Large intestine (tissue), 3 donors: ENCODE data around the gene CPA4. TPM values are rescaled to one million over a fixed set of nuclear protein-coding genes. Genes with fewer than 3 reads are reported as not detected.

Source experiments
- DNase-seq, 2 donors: peaks; one replicate each; pipeline versions ENCODE4 v3.0.0 to v3.0.0-alpha.2; 2013
- H3K27ac ChIP-seq: one replicate; pipeline ENCODE4 v1.5.1; 2013; ENCODE audit warnings: low read length
- H3K27me3 ChIP-seq: 2 replicates; pipeline ENCODE4 v1.6.1; 2013; ENCODE audit warnings: low read length; ENCODE audit not compliant: control insufficient read depth, insufficient read depth
- H3K36me3 ChIP-seq: 2 replicates; pipeline ENCODE4 v1.6.1; 2013; ENCODE audit warnings: low read length; ENCODE audit not compliant: control insufficient read depth, insufficient read depth
- H3K4me1 ChIP-seq: one replicate; pipeline ENCODE4 v1.6.1; 2013; ENCODE audit warnings: low read length; ENCODE audit not compliant: control insufficient read depth, insufficient read depth
- H3K4me3 ChIP-seq: one replicate; pipeline ENCODE4 v1.5.1; 2013; ENCODE audit warnings: low read length
- H3K9me3 ChIP-seq: one replicate; pipeline ENCODE4 v1.6.1; 2013; ENCODE audit warnings: mild to moderate bottlenecking, low read depth, low read length, moderate library complexity; ENCODE audit not compliant: control insufficient read depth
- WGBS: methylation state at CpG from one replicate; pipeline ENCODE4 v1.1.5; 2013; ENCODE audit warnings: low lambda C conversion rate; ENCODE audit not compliant: insufficient coverage; 5-methylcytosine and 5-hydroxymethylcytosine counted together
- polyA plus RNA-seq: library from polyadenylated mRNA; unstranded; fragments of 120-200 nt; gene quantifications from one replicate; pipeline ENCODE4 v1.2.1, GENCODE V29; 2013

Gene CPA4
- polyA plus RNA-seq, 1 donor, result 7.9 TPM

DNA sequence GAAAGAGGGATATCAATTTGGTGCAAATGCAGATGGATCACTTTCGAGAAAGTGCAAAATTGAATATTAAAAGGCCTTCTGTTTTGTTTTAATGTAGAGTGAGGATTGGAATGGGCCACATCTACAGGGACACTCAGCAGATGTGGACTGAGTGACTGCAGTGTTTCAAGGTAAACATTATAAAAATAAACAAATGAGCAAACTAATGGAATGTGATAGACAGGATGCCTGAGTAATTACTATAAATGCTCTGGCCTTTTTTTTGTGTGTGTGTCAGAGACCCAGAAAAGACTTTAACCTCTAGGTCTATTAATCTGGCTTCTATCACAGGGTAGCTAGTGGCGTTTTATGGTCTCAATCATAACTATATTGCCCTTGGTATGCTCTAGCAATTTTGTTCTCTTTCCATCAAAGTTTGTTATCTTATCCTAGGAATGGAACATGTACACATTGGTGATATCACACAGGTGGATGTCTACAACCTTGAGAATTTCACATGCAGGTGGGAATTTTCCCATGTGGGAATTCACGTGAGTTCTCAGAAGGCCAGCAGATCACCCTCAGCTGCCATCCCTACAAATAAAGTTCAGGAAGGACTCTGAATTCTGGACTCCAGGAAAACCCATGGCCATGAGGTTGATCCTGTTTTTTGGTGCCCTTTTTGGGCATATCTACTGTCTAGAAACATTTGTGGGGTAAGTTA, 26.6 kb upstream of the CPA4 start, which contains the start of gene CPA2:
CPA2 (plus strand) TSS at position 606 of the 703 bp plus-strand sequence; CDS start at position 625, 19 bp downstream.
- no CpG with 5 or more reads among the region's 3 CpGs for WGBS
- peak within 1 kb of the TSS; percentile 27 for H3K27ac ChIP-seq
- H3K27me3 ChIP-seq, result no peaks in the 10 kb centered on the region
- peak; percentile 45 to 80 for DNase-seq
- no peaks in the 10 kb centered on the region for H3K36me3 ChIP-seq
- H3K4me1 ChIP-seq, result peaks cover 8% of the 10 kb centered on the region
- no peak within 1 kb of the TSS for H3K4me3 ChIP-seq
- H3K9me3 ChIP-seq, result no peaks in the 10 kb centered on the region

DNA sequence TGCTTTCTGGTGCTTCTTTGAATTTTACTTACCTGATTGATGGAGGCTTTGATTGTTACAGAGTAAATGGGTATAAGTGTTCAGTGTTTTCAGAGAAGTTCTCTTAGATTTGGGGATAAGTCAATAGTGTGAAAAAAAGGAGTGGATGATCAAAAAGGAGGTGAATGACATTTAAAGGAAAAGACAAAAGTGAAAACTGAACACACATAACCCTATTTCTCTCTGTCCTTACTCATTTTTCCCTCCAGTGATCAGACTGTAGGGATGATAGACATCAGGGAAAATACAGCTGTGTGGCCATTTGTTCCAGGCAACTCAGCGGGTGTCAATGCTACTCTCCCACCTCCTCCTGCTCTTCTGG, 26.0 kb upstream of the CPA4 start:
- WGBS, result no CpG with 5 or more reads among the region's 1 CpG
- peak overlapping the region; percentile 27 for H3K27ac ChIP-seq

GRCh38 chr7:130268463-130269317, 24.3 kb upstream of the CPA4 start:
- no peak for DNase-seq
- no peaks in the 10 kb centered on the region for H3K9me3 ChIP-seq
- WGBS, result 60% methylated on average over 2 of the region's 6 CpGs
- no peaks in the 10 kb centered on the region for H3K27me3 ChIP-seq
- H3K4me1 ChIP-seq, result peaks cover 22% of the 10 kb centered on the region
- no peak overlapping the region for H3K27ac ChIP-seq
- no peak overlapping the region for H3K4me3 ChIP-seq
- no peaks in the 10 kb centered on the region for H3K36me3 ChIP-seq

More for the DNA sequence above, 26.0 kb upstream of the CPA4 start:
- Histone ChIP-seq H3K27me3 (no peaks in the 10 kb centered on the region), H3K4me1 (peaks cover 10% of the 10 kb centered on the region), H3K9me3 (no peaks in the 10 kb centered on the region), H3K4me3 (no peak overlapping the region), H3K36me3 (no peaks in the 10 kb centered on the region)
- no peak for DNase-seq

DNA sequence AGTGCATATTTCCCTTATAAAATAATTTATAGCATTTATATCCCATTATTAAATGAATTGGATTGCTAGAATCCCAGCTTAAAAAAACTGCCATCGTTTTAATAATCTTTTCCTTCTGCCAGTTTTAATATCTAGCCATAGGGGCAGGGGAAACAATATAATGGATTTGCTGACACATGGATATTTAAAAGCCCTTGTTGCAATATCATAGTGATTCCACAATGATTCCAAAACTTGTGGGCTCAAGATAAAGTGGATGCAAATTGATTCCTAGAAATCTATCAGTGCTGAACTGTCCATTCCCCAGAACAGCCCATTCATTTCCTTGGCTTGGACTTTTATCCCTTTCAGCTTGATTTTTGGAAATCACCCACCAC, 23.7 kb upstream of the CPA4 start:
- Histone ChIP-seq H3K4me3 (no peak overlapping the region), H3K27ac (no peak overlapping the region), H3K36me3 (no peaks in the 10 kb centered on the region), H3K27me3 (no peaks in the 10 kb centered on the region), H3K4me1 (peaks cover 24% of the 10 kb centered on the region), H3K9me3 (no peaks in the 10 kb centered on the region)
- DNase-seq, result no peak
- WGBS, result no CpG with 5 or more reads among the region's 1 CpG

DNA sequence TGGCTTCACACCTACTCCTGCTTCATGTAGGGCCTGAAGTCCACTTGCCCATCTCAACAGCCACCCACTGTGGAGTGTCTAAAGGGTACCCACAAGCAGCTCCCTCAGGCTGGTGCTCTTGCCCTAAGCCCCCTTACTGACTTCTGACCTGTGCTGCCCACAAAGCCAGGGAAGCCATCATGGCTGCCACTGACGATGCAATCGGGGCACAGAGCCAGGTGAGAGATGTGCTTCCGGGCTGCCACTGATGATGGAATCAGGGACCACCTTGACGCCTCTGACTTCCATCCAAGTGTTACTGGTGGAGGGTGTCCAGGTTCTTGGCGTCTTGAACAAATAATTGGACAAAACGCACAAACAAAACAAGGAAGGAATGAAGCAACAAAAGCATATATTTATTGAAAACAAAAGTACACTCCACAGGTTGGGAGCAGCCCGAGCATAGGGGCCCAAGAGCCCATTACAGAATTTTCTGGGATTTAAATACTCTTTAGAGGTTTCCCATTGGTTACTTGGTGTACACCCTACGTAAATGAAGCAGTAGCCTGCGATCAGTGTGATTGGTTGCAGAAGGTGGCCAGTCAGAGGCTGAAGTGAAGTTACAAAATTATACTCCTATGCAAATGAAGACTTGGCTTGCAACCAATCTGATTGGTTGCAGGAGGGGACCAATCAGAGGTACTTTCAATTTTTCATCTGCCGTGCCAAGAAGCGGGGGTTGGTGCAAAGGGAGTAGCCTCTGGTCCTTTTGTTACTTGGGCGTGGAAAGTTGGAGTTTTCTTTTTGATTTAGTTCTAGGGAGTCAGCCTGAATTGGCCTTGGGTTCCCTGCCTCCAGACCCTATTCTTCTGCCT, 21.8 kb upstream of the CPA4 start:
- no CpG with 5 or more reads among the region's 12 CpGs for WGBS
- Histone ChIP-seq H3K4me1 (peaks cover 22% of the 10 kb centered on the region), H3K9me3 (no peaks in the 10 kb centered on the region), H3K27ac (no peak overlapping the region), H3K4me3 (no peak overlapping the region), H3K36me3 (no peaks in the 10 kb centered on the region), H3K27me3 (no peaks in the 10 kb centered on the region)
- DNase-seq, result no peak

- Histone ChIP-seq H3K27ac (peak overlapping the region; percentile 74), H3K36me3 (no peaks in the 10 kb centered on the region), H3K27me3 (no peaks in the 10 kb centered on the region), H3K4me3 (peak overlapping the region; percentile 7), H3K9me3 (no peaks in the 10 kb centered on the region), H3K4me1 (peaks cover 16% of the 10 kb centered on the region)
- no peak for DNase-seq
- no CpG with 5 or more reads among the region's 23 CpGs for WGBS
Observed at GRCh38 chr7:130272381-130273080, 20.4 kb upstream of the CPA4 start.

GRCh38 chr7:130273081-130273932, 19.7 kb upstream of the CPA4 start:
- WGBS, result 23% methylated on average over 8 of the region's 25 CpGs

GRCh38 chr7:130273933-130274255, 19.1 kb upstream of the CPA4 start:
- Histone ChIP-seq H3K27me3 (no peaks in the 10 kb centered on the region), H3K27ac (peak overlapping the region; percentile 71), H3K4me1 (peaks cover 16% of the 10 kb centered on the region), H3K36me3 (no peaks in the 10 kb centered on the region), H3K9me3 (no peaks in the 10 kb centered on the region), H3K4me3 (peak overlapping the region; percentile 13)
- WGBS, result 0% methylated on average over 1 of the region's 11 CpGs
- peak in 1 of 2 donors; percentile 28 for DNase-seq

More at GRCh38 chr7:130273081-130273932, 19.7 kb upstream of the CPA4 start:
- no peaks in the 10 kb centered on the region for H3K27me3 ChIP-seq
- no peaks in the 10 kb centered on the region for H3K36me3 ChIP-seq
- H3K27ac ChIP-seq, result peak overlapping the region; percentile 74
- peak; percentile 58 to 71 for DNase-seq
- H3K4me3 ChIP-seq, result peak overlapping the region; percentile 13
- no peaks in the 10 kb centered on the region for H3K9me3 ChIP-seq
- H3K4me1 ChIP-seq, result peaks cover 16% of the 10 kb centered on the region

DNA sequence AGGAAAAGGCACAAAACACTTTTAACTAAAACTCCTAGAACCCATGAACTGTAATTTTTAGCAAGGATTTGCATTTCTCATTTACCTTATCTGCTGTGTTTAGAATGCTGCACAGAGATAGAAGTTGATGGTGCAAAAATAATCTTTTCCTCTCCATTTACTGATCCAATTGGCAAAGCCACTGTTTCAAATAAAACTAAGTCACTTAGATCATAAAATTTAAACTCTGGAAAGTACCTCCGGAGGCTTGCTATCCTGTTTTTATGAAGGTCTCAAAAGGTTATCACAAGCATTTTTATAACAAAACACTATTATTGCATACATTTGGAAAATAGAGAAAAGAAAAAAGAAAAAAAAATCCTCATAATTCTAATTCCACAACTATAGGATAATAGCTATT, 18.7 kb upstream of the CPA4 start:
- H3K9me3 ChIP-seq, result no peaks in the 10 kb centered on the region
- DNase-seq, result no peak
- WGBS, result 50% methylated on average over 1 of the region's 1 CpG
- no peaks in the 10 kb centered on the region for H3K36me3 ChIP-seq
- peaks cover 16% of the 10 kb centered on the region for H3K4me1 ChIP-seq
- H3K27ac ChIP-seq, result peak overlapping the region; percentile 71
- no peak overlapping the region for H3K4me3 ChIP-seq
- H3K27me3 ChIP-seq, result no peaks in the 10 kb centered on the region
